SK-MEL-5 (cell line): ENCODE results near the gene AZU1. TPM values are rescaled to one million over a fixed set of nuclear protein-coding genes. Genes with fewer than 3 reads are reported as not detected.
"Not testable (repeated sequence)": the region's sequence is repeated elsewhere in the genome, so short reads cannot be mapped to it uniquely, and the experiment has no call there.

Source experiments
- DNase-seq: peaks from one replicate; pipeline ENCODE4 v3.0.0-alpha.2; 2016; ENCODE audit warnings: low read depth, low spot score
- in situ Hi-C: cut with HindIII; loops from 2 replicates; pipeline ENCODE4 v1.10.0; 2016; ENCODE audit warnings: low sequenced_read_pairs, high pct_unique_total_duplicates, low pct_unique_long_range_greater_than_20kb
- total RNA-seq: library from RNA; depleted of rRNA; stranded (reverse); fragments of >200 nt; shearing (Covaris generic); gene quantifications from 2 replicates; pipeline ENCODE4 v1.2.3, GENCODE V29; 2014

Gene AZU1
- total RNA-seq, 1 experiment from 2014 or later, result not detected

DNA sequence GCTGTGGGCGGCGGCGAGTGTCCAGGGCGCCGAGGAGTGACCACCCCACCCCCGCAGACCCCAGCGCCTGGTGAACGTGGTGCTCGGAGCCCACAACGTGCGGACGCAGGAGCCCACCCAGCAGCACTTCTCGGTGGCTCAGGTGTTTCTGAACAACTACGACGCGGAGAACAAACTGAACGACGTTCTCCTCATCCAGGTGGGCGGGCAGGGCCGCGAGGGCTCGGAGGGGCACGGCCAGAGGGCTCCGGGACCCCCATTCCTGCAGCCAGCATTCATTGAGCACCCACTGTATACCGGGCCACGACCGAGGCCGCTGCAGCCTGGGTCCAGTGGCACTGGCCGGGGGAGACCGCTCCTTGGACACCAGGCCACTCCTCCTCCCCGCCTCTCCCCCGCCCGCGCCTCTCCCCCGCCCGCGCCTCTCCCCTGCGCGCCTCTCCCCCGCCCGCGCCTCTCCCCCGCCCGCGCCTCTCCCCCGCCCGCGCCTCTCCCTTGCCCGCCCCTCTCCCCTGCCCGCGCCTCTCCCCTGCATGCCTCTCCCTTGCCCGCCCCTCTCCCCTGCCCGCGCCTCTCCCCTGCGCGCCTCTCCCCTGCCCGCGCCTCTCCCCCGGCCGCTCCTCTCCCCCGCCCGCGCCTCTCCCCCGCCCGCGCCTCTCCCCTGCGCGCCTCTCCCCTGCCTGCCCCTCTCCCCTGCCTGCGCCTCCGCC lies 16.4 kb downstream of the AZU1 start:
- in situ Hi-C loops, result no loop called here

DNA sequence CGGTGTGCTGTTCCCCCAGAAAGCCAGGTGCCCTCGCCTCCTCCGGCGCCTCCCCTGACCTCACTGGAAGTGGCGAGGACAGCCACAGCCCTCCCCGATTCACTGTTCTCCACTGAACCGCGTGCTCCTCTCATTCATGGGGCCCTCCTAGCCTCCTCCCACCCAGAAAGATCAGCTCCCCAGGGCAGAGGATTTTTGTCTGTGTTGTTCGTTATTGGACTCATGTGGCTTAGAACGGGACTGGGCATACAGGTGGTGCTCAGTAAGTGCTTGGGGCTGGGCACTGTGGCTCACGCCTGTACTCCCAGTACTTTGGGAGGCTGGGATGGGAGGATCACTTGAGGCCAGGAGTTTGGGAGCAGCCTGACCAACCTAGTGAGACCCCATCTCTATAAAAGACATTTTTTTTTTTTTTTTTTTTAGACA lies 16.9 kb downstream of the AZU1 start:
- in situ Hi-C loops, result no loop called here
- no peak for DNase-seq

More for the DNA sequence above, 16.4 kb downstream of the AZU1 start:
- DNase-seq, result no peak

GRCh38 chr19:845707-846521 lies 18.3 kb downstream of the AZU1 start:
- DNase-seq, result no peak
- in situ Hi-C loops, result no loop called here

DNA sequence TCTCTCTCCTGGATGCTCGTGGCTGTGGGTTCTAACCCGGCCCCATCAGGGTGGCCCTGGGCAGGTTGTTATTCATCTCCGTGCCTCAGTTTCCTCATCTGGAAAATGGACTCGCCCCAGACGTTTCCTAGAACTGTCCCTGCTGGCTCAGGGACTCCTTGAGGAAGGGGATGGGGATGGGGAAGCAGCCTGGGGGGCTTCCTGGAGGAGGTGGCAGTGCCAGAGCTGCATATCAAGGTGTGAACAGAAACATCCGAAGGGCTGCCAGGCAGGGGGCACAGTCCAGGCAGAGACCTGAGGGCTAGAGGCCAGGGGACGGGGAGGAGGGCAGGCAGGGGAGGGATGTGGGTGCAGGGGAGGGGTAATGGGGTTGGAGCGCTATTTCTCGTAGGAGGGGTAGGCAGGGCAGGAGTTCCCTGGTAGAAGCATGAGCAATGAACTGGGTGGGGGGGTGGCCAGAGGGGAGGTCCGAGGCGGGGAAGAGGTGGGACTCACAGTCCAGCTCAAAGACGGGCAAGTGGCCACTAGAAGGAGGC lies 20.8 kb downstream of the AZU1 start:
- in situ Hi-C loops, result no loop called here
- DNase-seq, result no peak

- in situ Hi-C loops, DNase-seq: not testable (repeated sequence)
Measured at GRCh38 chr19:849195-849594, 21.6 kb downstream of the AZU1 start.

- DNase-seq, result no peak
- in situ Hi-C loops, result no loop called here
Measured at GRCh38 chr19:850221-850978, 22.8 kb downstream of the AZU1 start.

DNA sequence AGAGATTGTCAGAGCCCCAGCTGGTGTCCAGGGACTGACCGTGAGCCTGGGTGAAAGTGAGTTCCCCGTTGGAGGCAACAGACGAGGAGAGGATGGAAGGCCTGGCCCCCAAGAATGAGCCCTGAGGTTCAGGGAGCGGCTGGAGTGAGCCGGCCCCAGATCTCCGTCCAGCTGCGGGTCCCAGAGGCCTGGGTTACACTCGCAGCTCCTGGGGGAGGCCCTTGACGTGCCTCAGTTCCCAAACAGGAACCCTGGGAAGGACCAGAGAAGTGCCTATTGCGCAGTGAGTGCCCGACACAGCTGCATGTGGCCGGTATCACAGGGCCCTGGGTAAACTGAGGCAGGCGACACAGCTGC lies 23.3 kb downstream of the AZU1 start:
- in situ Hi-C loops, result no loop called here
- no peak for DNase-seq

DNA sequence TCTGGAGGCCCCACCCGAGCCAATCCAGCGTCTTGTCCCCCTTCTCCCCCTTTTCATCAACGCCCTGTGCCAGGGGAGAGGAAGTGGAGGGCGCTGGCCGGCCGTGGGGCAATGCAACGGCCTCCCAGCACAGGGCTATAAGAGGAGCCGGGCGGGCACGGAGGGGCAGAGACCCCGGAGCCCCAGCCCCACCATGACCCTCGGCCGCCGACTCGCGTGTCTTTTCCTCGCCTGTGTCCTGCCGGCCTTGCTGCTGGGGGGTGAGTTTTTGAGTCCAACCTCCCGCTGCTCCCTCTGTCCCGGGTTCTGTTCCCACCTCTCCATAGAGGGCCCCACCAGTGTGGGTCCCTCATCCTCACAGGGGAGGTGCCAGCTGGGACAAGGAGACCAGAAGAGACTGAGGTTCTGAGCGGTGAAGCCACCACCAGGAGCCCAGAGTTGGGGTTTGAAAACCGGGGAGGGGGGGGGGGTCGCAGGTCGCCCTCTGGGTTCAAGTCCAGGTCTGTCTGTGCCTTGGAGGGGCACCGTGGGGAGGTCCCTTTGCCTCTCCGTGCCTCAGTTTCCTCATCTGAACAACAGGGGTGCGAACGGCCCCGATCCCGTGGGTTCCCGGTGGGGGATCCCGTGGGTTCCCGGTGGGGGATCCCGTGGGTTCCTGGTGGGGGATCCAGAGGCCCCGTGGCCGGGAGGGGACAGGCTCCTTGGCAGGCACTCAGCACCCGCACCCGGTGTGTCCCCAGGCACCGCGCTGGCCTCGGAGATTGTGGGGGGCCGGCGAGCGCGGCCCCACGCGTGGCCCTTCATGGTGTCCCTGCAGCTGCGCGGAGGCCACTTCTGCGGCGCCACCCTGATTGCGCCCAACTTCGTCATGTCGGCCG lies 24.7 kb downstream of the AZU1 start, which contains the start of gene ELANE:
Gene ELANE, plus strand, starts transcription at position 168 of the 878 bp plus-strand sequence. Its CDS starts 26 bp downstream, at position 194.
- in situ Hi-C loops, result no loop called here

DNA sequence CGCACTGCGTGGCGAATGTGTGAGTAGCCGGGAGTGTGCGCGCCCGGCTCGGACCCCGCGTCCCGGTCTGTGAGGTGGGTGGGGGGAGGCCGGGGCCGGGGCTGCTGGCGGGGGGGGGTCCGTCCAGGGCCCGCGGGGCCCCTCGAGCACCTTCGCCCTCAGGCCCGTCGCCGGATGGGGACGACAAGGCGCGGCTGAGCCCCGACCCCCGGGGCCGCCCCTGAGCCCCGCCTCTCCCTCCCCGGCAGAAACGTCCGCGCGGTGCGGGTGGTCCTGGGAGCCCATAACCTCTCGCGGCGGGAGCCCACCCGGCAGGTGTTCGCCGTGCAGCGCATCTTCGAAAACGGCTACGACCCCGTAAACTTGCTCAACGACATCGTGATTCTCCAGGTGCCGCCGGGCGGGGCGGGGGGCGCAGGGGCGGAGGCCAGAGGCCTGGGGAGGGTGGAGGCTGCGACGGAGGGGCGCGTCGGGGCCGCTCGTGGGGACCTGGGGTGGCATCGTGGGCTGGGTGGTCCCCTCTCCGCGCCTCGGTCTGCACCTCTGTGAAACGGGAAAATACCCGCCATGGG lies 25.5 kb downstream of the AZU1 start:
- no peak for DNase-seq
- in situ Hi-C loops, result no loop called here

More for the DNA sequence above, 24.7 kb downstream of the AZU1 start, which contains the start of gene ELANE:
- no peak for DNase-seq

DNA sequence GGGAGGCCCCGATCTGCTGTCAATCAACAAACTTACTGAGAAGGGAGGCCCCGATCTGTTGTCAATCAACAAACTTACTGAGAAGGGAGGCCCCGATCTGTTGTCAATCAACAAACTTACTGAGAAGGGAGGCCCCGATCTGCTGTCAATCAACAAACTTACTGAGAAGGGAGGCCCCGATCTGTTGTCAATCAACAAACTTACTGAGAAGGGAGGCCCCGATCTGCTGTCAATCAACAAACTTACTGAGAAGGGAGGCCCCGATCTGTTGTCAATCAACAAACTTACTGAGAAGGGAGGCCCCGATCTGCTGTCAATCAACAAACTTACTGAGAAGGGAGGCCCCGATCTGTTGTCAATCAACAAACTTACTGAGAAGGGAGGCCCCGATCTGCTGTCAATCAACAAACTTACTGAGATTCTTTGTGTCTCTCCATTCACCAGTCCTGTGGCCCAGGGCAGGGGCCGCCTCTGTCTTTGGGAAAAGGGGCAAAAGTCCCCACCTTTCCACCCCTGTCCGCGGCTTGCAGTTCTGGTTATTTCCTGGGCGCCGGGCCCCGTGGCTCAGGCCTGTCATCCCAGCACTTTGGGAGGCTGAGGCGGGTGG lies 26.1 kb downstream of the AZU1 start:
- in situ Hi-C loops, DNase-seq: not testable (repeated sequence)

DNA sequence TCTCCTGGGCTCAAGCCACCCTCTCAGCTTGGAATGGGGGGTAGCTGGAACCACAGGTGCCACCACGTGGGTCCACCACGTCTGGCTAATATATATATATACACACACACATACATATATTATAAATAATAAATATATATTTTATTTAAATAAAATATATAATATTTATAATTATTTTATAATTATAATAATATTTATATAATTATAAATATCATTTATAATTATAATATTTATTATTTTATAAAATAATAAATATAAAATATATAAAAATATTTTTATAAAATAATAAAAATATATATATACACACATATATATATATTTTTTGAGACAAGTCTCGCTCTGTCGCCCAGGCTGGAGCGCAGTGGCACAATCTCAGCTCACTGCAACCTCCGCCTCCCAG lies 26.9 kb downstream of the AZU1 start:
- no peak for DNase-seq
- in situ Hi-C loops, result no loop called here

DNA sequence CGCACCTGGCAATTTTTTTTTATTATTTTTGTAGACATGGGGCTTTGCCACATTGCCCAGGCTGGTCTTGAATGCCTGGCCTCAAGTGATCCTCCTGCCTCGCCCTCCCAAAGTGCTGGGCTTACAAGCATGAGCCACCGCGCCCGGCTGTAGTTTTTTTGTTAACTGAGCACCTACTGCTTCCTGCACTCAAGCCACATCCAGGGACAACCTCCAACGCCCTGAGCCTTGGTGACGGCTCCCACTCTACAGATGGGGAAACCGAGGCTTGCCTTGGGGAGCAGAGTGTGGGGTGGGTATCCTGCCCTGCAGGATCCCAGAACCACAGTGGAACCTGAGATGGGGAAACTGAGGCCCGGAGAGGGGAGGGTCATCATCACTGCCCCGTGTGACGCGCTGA lies 27.5 kb downstream of the AZU1 start:
- in situ Hi-C loops, result no loop called here
- DNase-seq, result no peak

DNA sequence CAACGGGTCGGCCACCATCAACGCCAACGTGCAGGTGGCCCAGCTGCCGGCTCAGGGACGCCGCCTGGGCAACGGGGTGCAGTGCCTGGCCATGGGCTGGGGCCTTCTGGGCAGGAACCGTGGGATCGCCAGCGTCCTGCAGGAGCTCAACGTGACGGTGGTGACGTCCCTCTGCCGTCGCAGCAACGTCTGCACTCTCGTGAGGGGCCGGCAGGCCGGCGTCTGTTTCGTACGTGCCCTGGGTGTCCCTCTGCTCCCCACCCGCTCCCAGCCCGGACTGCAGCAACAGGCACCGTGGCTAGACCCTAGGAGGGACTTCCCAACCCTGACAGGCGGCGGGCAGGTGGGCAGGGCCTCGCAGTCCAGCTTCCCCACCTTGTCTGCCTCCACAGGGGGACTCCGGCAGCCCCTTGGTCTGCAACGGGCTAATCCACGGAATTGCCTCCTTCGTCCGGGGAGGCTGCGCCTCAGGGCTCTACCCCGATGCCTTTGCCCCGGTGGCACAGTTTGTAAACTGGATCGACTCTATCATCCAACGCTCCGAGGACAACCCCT lies 28.0 kb downstream of the AZU1 start:
- in situ Hi-C loops, result no loop called here
- DNase-seq, result no peak

DNA sequence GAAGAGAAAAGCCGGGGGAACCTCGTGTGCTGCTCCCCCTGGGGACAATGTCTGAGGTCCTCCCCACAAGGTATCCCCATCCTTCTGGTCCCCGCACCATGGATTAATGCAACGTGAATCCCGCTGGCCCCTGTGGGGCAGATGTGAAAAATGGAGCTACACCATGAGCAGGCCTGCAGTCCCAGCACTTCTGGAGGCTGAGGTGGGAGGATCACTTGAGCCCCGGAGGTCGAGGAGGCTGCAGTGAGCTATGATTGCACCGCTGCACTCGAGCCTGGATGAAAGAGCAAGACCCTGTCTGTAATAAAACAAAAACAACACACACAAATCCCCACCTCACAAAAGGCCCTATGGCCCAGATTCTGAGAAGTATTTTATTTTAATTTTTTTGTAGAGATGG lies 30.6 kb downstream of the AZU1 start:
- in situ Hi-C loops, result no loop called here

GRCh38 chr19:858868-859843 lies 31.5 kb downstream of the AZU1 start, which contains the start of gene CFD:
TSS of gene CFD (plus strand) at chr19:859664. CDS start at chr19:859690, 26 bp downstream.
- in situ Hi-C loops, result no loop called here
- no peak for DNase-seq

More for the DNA sequence above, 30.6 kb downstream of the AZU1 start:
- DNase-seq, result no peak
